H7 (cell line): ENCODE results near the gene KIT. TPM values are rescaled to one million over a fixed set of nuclear protein-coding genes. Genes with fewer than 3 reads are reported as not detected.
"Not testable (repeated sequence)": the region's sequence is repeated elsewhere in the genome, so short reads cannot be mapped to it uniquely, and the experiment has no call there.

ENCODE experiments used
- DNase-seq: peaks from one replicate; pipeline ENCODE4 v3.0.0; 2012
- H3K27me3 ChIP-seq: 2 replicates; pipeline ENCODE4 v1.6.0; 2011; ENCODE audit warnings: mild to moderate bottlenecking, low read length; ENCODE audit not compliant: control insufficient read depth, insufficient read depth
- H3K36me3 ChIP-seq: replicated peaks from 2 replicates; pipeline ENCODE4 v1.5.1; 2011; ENCODE audit warnings: low read length; ENCODE audit not compliant: control insufficient read depth, insufficient read depth
- H3K4me3 ChIP-seq: 2 replicates; pipeline ENCODE4 v1.5.1; 2011; ENCODE audit warnings: low read depth, mild to moderate bottlenecking, control low read depth, low read length, moderate library complexity; ENCODE audit not compliant: insufficient read depth
- total RNA-seq: library from RNA; depleted of rRNA; stranded (reverse); fragments of >200 nt; shearing (Covaris generic); gene quantifications from 2 replicates; pipeline ENCODE4 v1.2.3, GENCODE V29; 2014; rRNA removed

KIT gene
- 7.6 and 9.6 TPM in 2 replicates for total RNA-seq

DNA sequence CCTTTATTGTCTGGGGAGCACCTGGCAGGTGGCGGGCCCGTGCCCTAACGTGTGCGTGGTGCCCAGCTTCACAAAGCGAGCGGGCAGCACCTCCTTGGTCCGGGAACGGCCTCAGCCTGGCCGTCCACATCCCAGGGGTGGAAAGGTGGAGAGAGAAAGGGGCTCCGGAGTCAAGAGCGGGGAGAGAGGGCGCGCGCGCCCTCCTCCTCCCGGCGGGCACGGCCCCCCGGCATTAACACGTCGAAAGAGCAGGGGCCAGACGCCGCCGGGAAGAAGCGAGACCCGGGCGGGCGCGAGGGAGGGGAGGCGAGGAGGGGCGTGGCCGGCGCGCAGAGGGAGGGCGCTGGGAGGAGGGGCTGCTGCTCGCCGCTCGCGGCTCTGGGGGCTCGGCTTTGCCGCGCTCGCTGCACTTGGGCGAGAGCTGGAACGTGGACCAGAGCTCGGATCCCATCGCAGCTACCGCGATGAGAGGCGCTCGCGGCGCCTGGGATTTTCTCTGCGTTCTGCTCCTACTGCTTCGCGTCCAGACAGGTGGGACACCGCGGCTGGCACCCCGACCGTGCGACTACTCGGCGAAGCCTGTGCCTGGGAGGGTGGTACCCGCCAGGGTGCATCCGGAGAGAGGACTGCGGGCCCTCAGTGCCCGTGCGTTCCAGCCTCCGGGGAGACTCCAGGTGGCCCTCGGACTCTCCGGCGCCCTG is at the start of gene KIT:
Gene KIT, plus strand, starts transcription at position 407 of the 701 bp plus-strand sequence. Its CDS starts 58 bp downstream, at position 465.
- H3K27me3 ChIP-seq = peaks cover 49% of the 10 kb centered on the region
- peak within 1 kb of the TSS; percentile 72 for H3K4me3 ChIP-seq
- H3K36me3 ChIP-seq = no peaks in the 10 kb centered on the region
- peak; percentile 95 for DNase-seq

GRCh38 chr4:54609310-54609709 is 48.4 kb upstream of the KIT start:
- no peak overlapping the region for H3K4me3 ChIP-seq
- H3K27me3 ChIP-seq = no peaks in the 10 kb centered on the region
- H3K36me3 ChIP-seq = no peaks in the 10 kb centered on the region
- DNase-seq = no peak

DNA sequence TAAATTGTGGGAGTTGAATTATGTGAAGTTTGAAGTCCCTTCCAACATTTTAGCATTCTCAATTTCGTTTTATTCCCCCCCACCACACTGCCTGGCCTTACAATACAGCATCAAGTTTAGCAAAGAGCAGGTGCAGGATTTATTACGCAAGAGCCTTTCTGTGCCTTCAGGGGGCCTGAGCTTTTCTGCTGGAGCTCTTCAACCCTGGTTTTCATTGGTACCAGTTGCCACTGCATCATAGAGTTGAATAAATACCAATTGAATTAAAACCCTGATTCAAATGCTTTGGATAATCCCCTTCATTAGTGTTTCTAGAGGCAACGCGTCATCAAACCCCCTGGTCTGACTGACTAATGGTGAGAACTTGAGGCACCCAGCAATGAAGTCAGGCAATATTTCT is 43.6 kb upstream of the KIT start:
- DNase-seq = no peak
- no peak overlapping the region for H3K4me3 ChIP-seq
- H3K27me3 ChIP-seq = no peaks in the 10 kb centered on the region
- no peaks in the 10 kb centered on the region for H3K36me3 ChIP-seq

GRCh38 chr4:54620773-54621172 is 37.0 kb upstream of the KIT start:
- no peak for DNase-seq
- H3K36me3 ChIP-seq = no peaks in the 10 kb centered on the region
- H3K4me3 ChIP-seq = no peak overlapping the region
- no peaks in the 10 kb centered on the region for H3K27me3 ChIP-seq

GRCh38 chr4:54625391-54625790 is 32.4 kb upstream of the KIT start:
- no peak overlapping the region for H3K4me3 ChIP-seq
- no peaks in the 10 kb centered on the region for H3K27me3 ChIP-seq
- DNase-seq = no peak
- no peaks in the 10 kb centered on the region for H3K36me3 ChIP-seq

DNA sequence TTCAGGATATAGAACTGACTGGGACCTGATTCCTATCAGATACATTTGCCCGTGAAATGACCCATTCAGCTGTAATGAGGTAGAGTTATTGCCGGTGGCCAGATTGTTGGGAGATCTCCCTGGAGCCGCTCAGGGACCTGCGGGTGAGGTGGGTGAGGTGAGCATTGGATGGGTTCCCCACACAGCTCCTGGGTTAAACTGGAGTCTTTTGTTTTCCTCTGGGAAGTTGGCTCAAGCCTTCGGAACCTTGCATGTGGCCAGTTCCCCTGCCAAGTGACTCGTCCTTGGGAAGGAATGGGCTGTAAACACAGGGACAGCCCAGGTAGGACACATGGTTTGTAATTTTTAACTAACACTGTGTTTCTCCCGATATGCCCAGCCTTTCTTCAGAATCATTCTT is 31.6 kb upstream of the KIT start:
- DNase-seq = no peak
- no peaks in the 10 kb centered on the region for H3K27me3 ChIP-seq
- no peaks in the 10 kb centered on the region for H3K36me3 ChIP-seq
- H3K4me3 ChIP-seq = no peak overlapping the region

DNA sequence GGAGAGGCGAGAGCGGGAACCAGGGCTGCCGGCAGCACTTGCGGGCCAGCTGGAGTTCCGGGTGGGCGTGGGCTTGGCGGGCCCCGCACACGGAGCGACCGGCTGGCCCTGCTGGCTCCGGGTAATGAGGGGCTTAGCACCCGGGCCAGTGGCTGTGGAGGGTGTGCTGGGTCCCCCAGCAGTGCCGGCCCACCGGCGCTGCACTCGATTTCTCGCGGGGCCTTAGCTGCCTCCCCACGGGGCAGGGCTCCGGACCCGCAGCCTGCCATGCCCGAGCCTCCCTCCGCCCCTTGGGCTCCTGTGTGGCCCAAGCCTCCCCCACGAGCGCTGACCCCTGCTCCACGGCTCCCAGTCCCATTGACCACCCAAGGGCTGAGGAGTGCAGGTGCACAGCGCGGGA is 25.2 kb upstream of the KIT start:
- Histone ChIP-seq H3K36me3 (no peaks in the 10 kb centered on the region), H3K27me3 (no peaks in the 10 kb centered on the region), H3K4me3 (no peak overlapping the region)
- DNase-seq = no peak

- DNase-seq, H3K27me3 ChIP-seq, H3K36me3 ChIP-seq, H3K4me3 ChIP-seq: not testable (repeated sequence)
These were observed 24.5 kb upstream of the KIT start for GRCh38 chr4:54633102-54633740.

GRCh38 chr4:54635318-54635717 is 22.4 kb upstream of the KIT start:
- no peak overlapping the region for H3K4me3 ChIP-seq
- H3K27me3 ChIP-seq = no peaks in the 10 kb centered on the region
- DNase-seq = no peak
- no peaks in the 10 kb centered on the region for H3K36me3 ChIP-seq

DNA sequence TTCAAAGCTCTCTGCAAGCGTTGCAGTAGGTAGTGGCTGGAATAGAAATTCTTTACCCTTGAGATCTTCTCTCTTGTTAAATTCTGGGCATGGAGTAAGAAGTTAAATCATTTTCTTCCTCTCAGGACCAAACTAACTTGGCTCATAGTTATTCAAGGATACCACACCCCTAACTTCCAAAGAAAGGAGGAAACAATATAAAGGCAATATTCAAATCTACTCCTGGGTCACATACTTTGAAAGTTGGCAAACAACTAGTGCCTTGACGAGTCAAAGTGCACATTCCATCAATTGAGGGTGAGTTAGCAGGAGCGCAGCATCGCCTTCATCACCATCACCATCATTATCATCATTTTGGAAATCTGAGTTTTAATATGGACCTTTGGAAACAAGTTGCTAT is 20.4 kb upstream of the KIT start:
- DNase-seq = no peak
- Histone ChIP-seq H3K27me3 (no peaks in the 10 kb centered on the region), H3K36me3 (no peaks in the 10 kb centered on the region), H3K4me3 (no peak overlapping the region)

DNA sequence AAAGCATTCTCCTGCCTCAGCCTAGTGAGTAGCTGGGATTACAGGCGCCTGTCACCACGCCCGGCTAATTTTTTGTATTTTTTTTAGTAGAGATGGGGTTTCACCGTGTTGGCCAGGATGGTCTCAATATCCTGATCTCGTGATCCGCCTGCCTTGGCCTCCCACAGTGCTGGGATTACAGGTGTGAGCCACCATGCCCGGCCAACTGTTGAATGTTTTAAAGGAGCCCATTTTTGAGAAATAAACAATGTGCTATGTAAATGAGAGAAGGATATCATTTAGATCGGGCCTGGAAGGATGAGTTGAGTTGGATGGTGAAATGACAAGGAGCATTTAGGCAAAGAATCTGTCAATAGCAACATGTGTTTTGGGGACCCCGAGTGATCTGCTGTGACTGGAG is 16.7 kb upstream of the KIT start:
- not testable (repeated sequence) for DNase-seq, H3K27me3 ChIP-seq, H3K4me3 ChIP-seq, H3K36me3 ChIP-seq

DNA sequence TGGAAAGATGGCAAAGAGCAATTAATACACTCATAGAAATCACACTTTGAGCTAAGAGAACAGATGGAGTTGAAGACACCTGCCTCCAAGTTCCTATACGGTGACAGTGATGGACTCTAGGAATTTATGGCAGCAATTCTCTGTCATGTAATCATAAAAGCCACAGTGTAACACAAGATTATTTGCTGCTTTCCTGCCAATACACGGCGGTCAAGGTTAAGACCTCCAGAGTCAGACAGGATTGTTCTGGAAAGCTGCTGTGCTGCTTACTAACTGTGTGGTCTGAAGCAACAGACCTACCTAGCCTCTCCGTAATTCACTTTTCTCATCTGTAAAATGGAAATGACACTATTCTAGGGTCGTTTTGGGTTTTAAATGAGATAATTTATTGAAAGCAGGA is 14.6 kb upstream of the KIT start:
- Histone ChIP-seq H3K4me3 (no peak overlapping the region), H3K36me3 (no peaks in the 10 kb centered on the region), H3K27me3 (no peaks in the 10 kb centered on the region)
- no peak for DNase-seq

- H3K36me3 ChIP-seq = no peaks in the 10 kb centered on the region
- DNase-seq = no peak
- no peak overlapping the region for H3K4me3 ChIP-seq
- H3K27me3 ChIP-seq = no peaks in the 10 kb centered on the region
These were observed 13.6 kb upstream of the KIT start for GRCh38 chr4:54643958-54644751.

- H3K36me3 ChIP-seq = no peaks in the 10 kb centered on the region
- DNase-seq = no peak
- no peak overlapping the region for H3K4me3 ChIP-seq
- H3K27me3 ChIP-seq = no peaks in the 10 kb centered on the region
These were observed 11.9 kb upstream of the KIT start for GRCh38 chr4:54645830-54646229.

GRCh38 chr4:54647070-54647469 is 10.7 kb upstream of the KIT start:
- DNase-seq = no peak
- no peaks in the 10 kb centered on the region for H3K36me3 ChIP-seq

More at GRCh38 chr4:54647070-54647469, 10.7 kb upstream of the KIT start:
- Histone ChIP-seq H3K4me3 (no peak overlapping the region), H3K27me3 (no peaks in the 10 kb centered on the region)
